Naive thymus-derived CD8-positive, alpha-beta T cell (primary cell): ENCODE results near the gene PTK7. TPM values are rescaled to one million over a fixed set of nuclear protein-coding genes. Genes with fewer than 3 reads are reported as not detected.

Experiments
- ATAC-seq, 2 donors: fragments of 150-1000 bp; cut with Tn5 transposase in 1 of 2; sonication (Bioruptor Pico), chemical (Tn5 transposase) in 1 of 2; 1 replicate in 1 of 2; 2 replicates in 1 of 2; pipeline ENCODE4 v1.10.0; 2021; ENCODE audit warnings: mild to moderate bottlenecking in 2 of 2, moderate library complexity in 2 of 2
- POLR2A ChIA-PET: fragments of 350-600 bp; sonication (Branson Sonifier 250); formaldehyde crosslinking; loops from one replicate; lab custom pipeline; 2021; ENCODE audit warnings: antibody characterized with exemption; lab: Charles Lee
- DNase-seq, 10 donors: peaks; one replicate each; pipeline versions ENCODE4 v3.0.0 to v3.0.0-alpha.2; 2020 to 2022
- H3K27ac Mint-ChIP-seq, 10 donors: one replicate each; pipeline ENCODE4 v1.8.0; 2020 to 2022; ENCODE audit warnings: mild to moderate bottlenecking in 10 of 10, mixed read lengths in 10 of 10, moderate library complexity in 4 of 10, inconsistent platforms in 1 of 10
- H3K27me3 Mint-ChIP-seq, 5 donors: one replicate each; pipeline ENCODE4 v1.8.0; 2021 to 2022; ENCODE audit warnings: mixed read lengths in 5 of 5
- H3K36me3 Mint-ChIP-seq, 3 donors: one replicate each; pipeline ENCODE4 v1.8.0; 2020 to 2022; ENCODE audit warnings: mixed read lengths in 3 of 3, mild to moderate bottlenecking in 2 of 3, inconsistent platforms in 1 of 3
- H3K4me1 Mint-ChIP-seq, 4 donors: one replicate each; pipeline ENCODE4 v1.8.0; 2021 to 2022; ENCODE audit warnings: mixed read lengths in 4 of 4
- H3K4me3 Mint-ChIP-seq, 10 donors: one replicate each; pipeline ENCODE4 v1.8.0; 2020 to 2022; ENCODE audit warnings: mild to moderate bottlenecking in 10 of 10, mixed read lengths in 10 of 10, moderate library complexity in 6 of 10, inconsistent platforms in 1 of 10
- H3K9me3 Mint-ChIP-seq, 9 donors: one replicate each; pipeline ENCODE4 v1.8.0; 2020 to 2022; ENCODE audit warnings: mixed read lengths in 9 of 9, mild to moderate bottlenecking in 3 of 9, inconsistent platforms in 1 of 9, moderate library complexity in 1 of 9
- polyA plus RNA-seq, 3 donors: library from polyadenylated mRNA; unstranded; fragments of 300-500 nt; fragmentation: Illumina TruSeq; gene quantifications; one replicate each; pipeline ENCODE4 v1.2.3, GENCODE V29; 2021
- total RNA-seq, 8 experiments: library from RNA in 2 of 8; stranded (reverse) in 2 of 8; gene quantifications; one replicate each; pipeline ENCODE4 v1.2.3 and lab custom pipeline; 2021 to 2026

The PTK7 gene
- total and polyA plus RNA-seq, 5 experiments from 2014 or later: 6.5 to 22.2 (median 14.8) TPM; not detected in 1

DNA sequence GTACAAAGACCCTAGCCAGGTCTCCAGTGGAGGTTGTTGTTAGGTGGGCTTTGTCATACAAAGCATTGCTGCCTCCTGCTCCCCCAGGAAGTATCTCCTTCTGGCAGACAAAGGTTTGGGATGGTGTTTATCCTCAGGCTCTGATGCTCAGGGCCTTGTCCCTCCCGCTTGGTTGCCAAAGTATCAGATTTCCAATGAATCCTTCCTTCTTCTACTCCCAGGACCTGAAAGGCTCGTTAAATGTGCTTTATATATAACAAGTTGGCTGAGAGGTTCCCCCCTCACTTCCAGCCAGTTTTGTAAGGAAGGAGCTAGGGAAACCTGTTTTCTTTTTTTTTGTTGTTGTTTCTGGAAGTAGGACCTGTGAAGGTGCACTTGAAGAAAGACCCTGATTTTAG lies 14.4 kb downstream of the PTK7 start:
- Mint-ChIP-seq H3K36me3 (no peaks in the 10 kb centered on the region), H3K9me3 (no peaks in the 10 kb centered on the region), H3K27ac (no peak overlapping the region), H3K4me3 (no peak overlapping the region), H3K27me3 (no peaks in the 10 kb centered on the region), H3K4me1 (peaks cover 2 to 18% (median 13%) of the 10 kb centered on the region in 4 donors)
- DNase-seq (no peak), ATAC-seq (no peak)
- POLR2A ChIA-PET: interaction anchor here (1.6 kb wide), 1 partner anchor 37 kb away, joined by 3 read pairs; the partner anchor contains the start of gene CUL7

DNA sequence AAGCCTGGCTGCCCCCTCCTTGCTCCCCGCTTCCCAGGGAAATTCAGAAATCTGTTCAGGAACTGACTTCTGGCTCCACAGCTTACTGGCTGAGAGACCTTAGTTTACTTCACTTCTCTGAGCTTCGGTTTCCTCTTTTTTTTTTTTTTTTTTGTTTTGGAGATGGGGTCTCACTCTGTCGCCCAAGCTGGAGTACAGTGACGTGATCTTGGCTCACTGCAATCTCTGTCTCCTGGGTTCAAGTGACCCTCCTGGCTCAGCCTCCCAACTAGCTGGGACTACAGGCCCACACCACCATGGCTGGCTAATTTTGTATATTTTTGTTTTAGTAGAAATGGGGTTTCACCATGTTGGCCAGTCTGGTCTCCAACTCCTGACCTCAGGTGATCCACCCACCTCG lies 14.9 kb downstream of the PTK7 start:
- POLR2A ChIA-PET: interaction anchor here (0.6 kb wide), 1 partner anchor 395 kb away, joined by 3 read pairs; no protein-coding TSS in a partner anchor
- Mint-ChIP-seq H3K4me3 (no peak overlapping the region), H3K4me1 (peaks cover 2 to 23% (median 15%) of the 10 kb centered on the region in 4 donors), H3K36me3 (no peaks in the 10 kb centered on the region), H3K27ac (no peak overlapping the region), H3K9me3 (no peaks in the 10 kb centered on the region), H3K27me3 (no peaks in the 10 kb centered on the region)
- DNase-seq: no peak
- no peak for ATAC-seq

DNA sequence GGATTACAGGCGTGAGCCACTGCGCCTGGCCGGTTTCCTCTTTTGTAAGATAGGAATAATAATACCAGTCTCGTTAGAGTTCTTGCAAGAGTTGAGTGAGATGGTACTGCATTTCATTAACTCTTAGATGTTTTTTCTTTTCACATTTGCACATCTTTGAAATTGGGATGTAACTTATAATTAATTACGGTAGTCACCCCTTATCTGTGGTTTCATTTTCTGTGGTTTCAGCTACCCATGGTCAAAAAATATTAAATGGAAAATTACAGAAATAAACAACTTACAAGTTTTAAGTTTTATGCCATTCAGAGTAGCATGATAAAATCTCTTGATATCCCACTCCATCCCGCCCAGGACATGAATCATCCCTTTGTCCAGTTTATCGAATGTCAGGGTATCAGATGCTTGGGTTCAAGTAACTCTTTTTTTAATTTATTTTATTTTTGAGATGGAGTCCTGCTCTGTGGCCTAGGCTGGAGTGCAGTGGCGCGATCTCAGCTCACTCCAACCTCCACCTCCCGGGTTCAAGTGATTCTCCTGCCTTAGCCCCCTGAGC lies 15.4 kb downstream of the PTK7 start:
- H3K9me3 Mint-ChIP-seq: no peaks in the 10 kb centered on the region
- H3K36me3 Mint-ChIP-seq: no peaks in the 10 kb centered on the region
- H3K27ac Mint-ChIP-seq: no peak overlapping the region
- H3K4me3 Mint-ChIP-seq: no peak overlapping the region
- H3K27me3 Mint-ChIP-seq: no peaks in the 10 kb centered on the region
- DNase-seq (no peak), ATAC-seq (no peak)
- peaks cover 2 to 23% (median 15%) of the 10 kb centered on the region in 4 donors for H3K4me1 Mint-ChIP-seq
- POLR2A ChIA-PET: interaction anchor here (0.6 kb wide), 1 partner anchor 395 kb away, joined by 3 read pairs; no protein-coding TSS in a partner anchor

GRCh38 chr6:43092635-43093034 lies 16.5 kb downstream of the PTK7 start:
- POLR2A ChIA-PET: interaction anchor here (0.7 kb wide), 1 partner anchor 311 kb away, joined by 3 read pairs; no protein-coding TSS in a partner anchor
- Mint-ChIP-seq H3K9me3 (no peaks in the 10 kb centered on the region), H3K4me1 (peaks cover 2 to 23% (median 15%) of the 10 kb centered on the region in 4 donors), H3K4me3 (peak overlapping the region in 1 of 10 donors; percentile 9), H3K27me3 (no peaks in the 10 kb centered on the region), H3K27ac (peak overlapping the region in 1 of 10 donors; percentile 6), H3K36me3 (no peaks in the 10 kb centered on the region)
- no peak for ATAC-seq
- no peak for DNase-seq

DNA sequence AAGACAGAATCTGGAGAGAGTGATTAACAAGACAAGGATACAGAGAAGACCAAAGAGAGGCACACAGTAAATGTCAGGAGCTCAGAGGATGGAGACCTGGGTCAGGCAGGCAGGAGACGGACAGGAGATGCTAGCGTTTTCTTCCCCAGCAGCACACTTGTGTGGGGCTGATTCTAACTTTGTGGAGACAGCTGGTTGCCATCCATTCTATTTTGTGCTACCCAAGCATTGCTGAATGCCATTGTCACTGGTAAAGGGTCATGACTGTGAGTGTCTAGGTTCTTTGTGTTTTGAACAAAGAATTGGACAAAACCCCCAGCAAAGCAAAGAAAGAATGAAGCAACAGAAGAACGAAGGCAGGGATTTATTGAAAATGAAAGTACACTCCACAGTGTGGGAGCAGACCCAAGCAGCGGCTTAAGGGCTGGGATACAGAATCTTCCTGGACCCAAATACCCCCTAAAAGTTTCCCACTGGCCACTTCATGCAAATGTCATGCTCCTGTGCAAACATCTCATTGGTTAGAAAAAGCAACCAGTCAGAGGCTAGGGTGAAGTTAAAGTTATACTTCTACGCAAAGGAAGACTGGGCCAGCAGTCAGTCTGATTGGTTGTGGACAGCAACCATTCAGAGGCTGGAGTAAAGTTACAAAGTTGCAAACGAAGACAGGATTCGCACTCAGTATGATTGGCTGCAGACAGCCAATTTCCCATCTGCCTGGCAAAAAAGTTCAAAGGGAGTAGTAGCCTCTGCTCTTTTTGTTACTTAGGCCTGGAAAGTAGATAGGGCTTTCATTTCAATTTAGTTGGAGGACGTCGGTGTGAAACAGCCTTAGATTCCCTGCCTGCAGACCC lies 17.5 kb downstream of the PTK7 start:
- POLR2A ChIA-PET: interaction anchor here (0.7 kb wide), 3 partner anchors 54 to 312 kb away, joined by 3 to 5 read pairs (median 3); no protein-coding TSS in a partner anchor
- peaks cover 2 to 23% (median 15%) of the 10 kb centered on the region in 4 donors for H3K4me1 Mint-ChIP-seq
- H3K9me3 Mint-ChIP-seq: no peaks in the 10 kb centered on the region
- peak overlapping the region in 8 of 10 donors; percentile 11 to 50 (median 26) for H3K4me3 Mint-ChIP-seq
- H3K36me3 Mint-ChIP-seq: no peaks in the 10 kb centered on the region
- peak in 1 of 2 donors; percentile 35 for ATAC-seq
- H3K27me3 Mint-ChIP-seq: no peaks in the 10 kb centered on the region
- DNase-seq: no peak
- H3K27ac Mint-ChIP-seq: peak overlapping the region in 4 of 10 donors; percentile 35 to 50 (median 40)

DNA sequence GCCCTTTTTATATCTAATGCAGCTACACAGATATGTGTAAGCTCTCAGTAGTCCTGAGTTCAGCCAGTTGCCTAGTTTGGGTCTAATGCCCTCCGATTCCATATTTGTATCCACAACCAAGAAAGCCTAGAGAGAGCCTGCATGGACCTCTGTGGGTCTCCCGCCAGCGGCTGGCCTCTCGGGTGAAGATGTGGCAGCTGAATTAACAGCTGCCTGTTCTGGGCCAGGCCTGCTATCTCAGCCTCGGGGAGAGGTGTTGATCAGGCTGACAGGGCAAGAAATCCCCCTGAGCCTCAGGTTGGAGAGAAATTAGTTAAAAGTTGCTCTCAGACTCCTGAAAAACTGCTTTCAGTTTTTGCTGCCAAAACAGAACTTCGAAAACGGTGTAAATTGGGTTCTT lies 19.8 kb downstream of the PTK7 start:
- no peaks in the 10 kb centered on the region for H3K9me3 Mint-ChIP-seq
- POLR2A ChIA-PET: interaction anchor here (0.6 kb wide), 1 partner anchor 1720 kb away, joined by 11 read pairs; no protein-coding TSS in a partner anchor
- H3K36me3 Mint-ChIP-seq: no peaks in the 10 kb centered on the region
- H3K4me1 Mint-ChIP-seq: peaks cover 2 to 23% (median 15%) of the 10 kb centered on the region in 4 donors
- ATAC-seq: no peak
- H3K27ac Mint-ChIP-seq: no peak overlapping the region
- no peak for DNase-seq
- H3K4me3 Mint-ChIP-seq: no peak overlapping the region
- H3K27me3 Mint-ChIP-seq: no peaks in the 10 kb centered on the region

DNA sequence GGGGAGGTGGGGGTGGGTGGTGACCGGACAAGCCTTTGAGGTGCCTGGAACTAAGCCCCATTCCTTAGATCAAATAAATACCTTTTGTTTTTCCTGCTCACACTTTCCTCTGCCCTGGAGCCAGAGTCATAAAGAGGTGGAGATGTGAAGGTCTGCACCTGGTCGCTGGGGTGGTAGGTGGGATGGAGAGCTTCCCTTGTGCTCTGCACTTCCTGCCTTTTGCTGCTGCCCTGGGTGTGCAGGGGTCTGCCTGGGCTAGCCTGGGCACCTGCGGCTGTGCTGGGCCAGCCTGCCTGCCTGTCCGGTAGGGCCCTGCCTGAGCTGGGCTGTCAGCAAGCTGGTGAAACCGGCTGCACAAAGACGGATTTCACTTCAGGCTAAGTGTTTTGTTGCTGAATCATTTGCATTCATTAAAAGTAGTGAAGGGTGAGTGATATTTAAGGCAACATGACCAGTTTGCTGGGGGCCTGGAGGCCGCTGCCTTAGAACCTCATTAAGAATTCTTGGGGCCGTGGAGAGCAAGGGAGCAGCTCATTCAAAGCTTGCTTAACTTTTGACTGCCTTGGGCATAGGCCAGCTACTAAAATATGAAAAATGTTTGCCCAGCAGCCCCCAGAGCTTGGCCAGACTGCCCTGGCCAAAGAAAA lies 20.5 kb downstream of the PTK7 start:
- no peak for ATAC-seq
- Mint-ChIP-seq H3K4me1 (peaks cover 2 to 23% (median 15%) of the 10 kb centered on the region in 4 donors), H3K9me3 (no peaks in the 10 kb centered on the region), H3K4me3 (no peak overlapping the region), H3K36me3 (no peaks in the 10 kb centered on the region), H3K27ac (peak overlapping the region in 2 of 10 donors; percentile 62 to 71), H3K27me3 (no peaks in the 10 kb centered on the region)
- no peak for DNase-seq
- POLR2A ChIA-PET: interaction anchor here (0.6 kb wide), 1 partner anchor 1720 kb away, joined by 11 read pairs; no protein-coding TSS in a partner anchor

DNA sequence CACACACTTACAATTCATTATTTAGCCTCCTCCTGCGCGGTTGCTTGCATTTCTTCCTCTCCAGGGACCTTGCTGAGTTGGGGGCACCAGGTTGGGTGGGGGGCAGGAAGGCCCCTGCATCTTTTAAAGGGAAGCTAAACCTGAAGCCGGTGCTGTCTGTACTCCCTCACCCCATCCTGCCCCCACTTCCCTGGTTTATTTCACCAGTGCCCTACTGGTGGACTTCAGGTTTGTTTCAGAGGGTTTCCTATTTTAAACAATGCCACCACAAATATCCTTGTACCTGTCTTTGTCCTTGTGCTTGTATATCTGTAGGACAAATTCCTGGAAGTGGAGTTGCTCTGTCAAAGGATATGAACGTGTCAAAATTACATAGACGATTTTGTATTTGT lies 21.0 kb downstream of the PTK7 start:
- H3K4me3 Mint-ChIP-seq: no peak overlapping the region
- no peaks in the 10 kb centered on the region for H3K9me3 Mint-ChIP-seq
- DNase-seq (no peak), ATAC-seq (no peak)
- no peaks in the 10 kb centered on the region for H3K36me3 Mint-ChIP-seq
- H3K27me3 Mint-ChIP-seq: no peaks in the 10 kb centered on the region
- H3K27ac Mint-ChIP-seq: peak overlapping the region in 1 of 10 donors; percentile 56
- peaks cover 2 to 23% (median 15%) of the 10 kb centered on the region in 4 donors for H3K4me1 Mint-ChIP-seq
- POLR2A ChIA-PET: no interaction called here

DNA sequence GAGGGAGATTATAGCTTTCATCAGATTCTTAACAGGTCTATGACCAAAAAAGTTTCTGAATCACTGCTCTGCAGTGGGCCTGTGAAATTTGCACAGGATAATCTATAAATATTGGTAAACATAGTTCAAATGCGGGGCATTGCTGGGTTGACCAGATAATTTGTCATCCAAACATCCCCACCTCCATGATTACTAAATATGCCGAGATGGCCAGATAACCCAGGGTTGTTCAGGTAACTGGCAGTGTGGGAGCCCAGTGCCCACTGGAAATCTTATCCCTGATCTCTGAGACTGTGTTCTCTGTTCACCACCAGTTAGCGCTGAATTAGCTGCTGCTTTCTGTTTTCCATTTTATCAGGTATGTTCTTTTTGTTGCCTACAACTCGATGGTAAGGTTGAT lies 21.4 kb downstream of the PTK7 start:
- no peaks in the 10 kb centered on the region for H3K36me3 Mint-ChIP-seq
- no peak for DNase-seq
- no peaks in the 10 kb centered on the region for H3K27me3 Mint-ChIP-seq
- H3K4me3 Mint-ChIP-seq: no peak overlapping the region
- no peaks in the 10 kb centered on the region for H3K9me3 Mint-ChIP-seq
- peak overlapping the region in 1 of 10 donors; percentile 59 for H3K27ac Mint-ChIP-seq
- POLR2A ChIA-PET: interaction anchor here (0.7 kb wide), 1 partner anchor 18 kb away, joined by 3 read pairs; no protein-coding TSS in a partner anchor
- no peak for ATAC-seq
- H3K4me1 Mint-ChIP-seq: peaks cover 2 to 23% (median 15%) of the 10 kb centered on the region in 4 donors

- Mint-ChIP-seq H3K4me3 (no peak overlapping the region), H3K4me1 (peaks cover 1 to 14% (median 6%) of the 10 kb centered on the region in 4 donors), H3K27me3 (no peaks in the 10 kb centered on the region), H3K9me3 (no peaks in the 10 kb centered on the region), H3K27ac (no peak overlapping the region), H3K36me3 (no peaks in the 10 kb centered on the region)
- ATAC-seq (no peak), DNase-seq (no peak)
- POLR2A ChIA-PET: no interaction called here
Observed at GRCh38 chr6:43101497-43101896, 25.4 kb downstream of the PTK7 start.

- Mint-ChIP-seq H3K27ac (peak overlapping the region in 1 of 10 donors; percentile 35), H3K36me3 (no peaks in the 10 kb centered on the region), H3K9me3 (no peaks in the 10 kb centered on the region), H3K4me1 (peaks cover 1 to 14% (median 6%) of the 10 kb centered on the region in 4 donors), H3K27me3 (no peaks in the 10 kb centered on the region), H3K4me3 (no peak overlapping the region)
- ATAC-seq (no peak), DNase-seq (no peak)
- POLR2A ChIA-PET: no interaction called here
Observed at GRCh38 chr6:43103253-43103876, 27.3 kb downstream of the PTK7 start.
